Sigmoid colon (tissue), 7 donors: ENCODE measurements around the gene CYSRT1. TPM values are rescaled to one million over a fixed set of nuclear protein-coding genes. Genes with fewer than 3 reads are reported as not detected.

Experiments used
- DNase-seq: peaks from one replicate; pipeline ENCODE4 v3.0.0-alpha.2; 2019
- H3K27ac ChIP-seq, 4 donors: fragments of 200-600 bp; sonication (generic); one replicate each; pipeline ENCODE4 v1.5.1; 2016 to 2019; ENCODE audit warnings: mild to moderate bottlenecking in 1 of 4
- H3K27me3 ChIP-seq, 3 donors: fragments of 200-600 bp; sonication (generic); one replicate each; pipeline ENCODE4 v1.5.1; 2019; ENCODE audit warnings: mild to moderate bottlenecking in 1 of 3
- H3K36me3 ChIP-seq, 4 donors: fragments of 200-600 bp; sonication (generic); one replicate each; pipeline ENCODE4 v1.5.1; 2016 to 2019
- H3K4me1 ChIP-seq, 4 donors: fragments of 200-600 bp; sonication (generic); one replicate each; pipeline ENCODE4 v1.5.1; 2017 to 2019
- H3K4me3 ChIP-seq, 4 donors: fragments of 200-600 bp; sonication (generic); one replicate each; pipeline ENCODE4 v1.5.1; 2017 to 2019; ENCODE audit warnings: mild to moderate bottlenecking in 2 of 4, moderate library complexity in 1 of 4
- H3K9me3 ChIP-seq, 4 donors: fragments of 200-600 bp in 3 of 4; sonication (generic) in 3 of 4; one replicate each; pipeline versions ENCODE4 v1.5.1 to v1.6.1; 2013 to 2019
- CTCF ChIP-seq, 4 experiments: fragments of 450-650 bp in 3 of 4; fragments of 200-600 bp in 1 of 4; IDR thresholded peaks; one replicate each; pipeline ENCODE4 v1.5.1; 2016 to 2019; ENCODE audit warnings: antibody characterized with exemption in 4 of 4, mild to moderate bottlenecking in 3 of 4, moderate library complexity in 2 of 4
- EP300 ChIP-seq, 4 donors: sonication (generic); formaldehyde crosslinking; IDR thresholded peaks; one replicate each; pipeline ENCODE4 v1.6.1; 2017; ENCODE audit warnings: antibody characterized with exemption in 4 of 4
- POLR2A ChIP-seq, 2 donors: fragments of 450-650 bp; IDR thresholded peaks; one replicate each; pipeline ENCODE4 v1.6.1; 2016; ENCODE audit warnings: antibody characterized with exemption in 2 of 2, mild to moderate bottlenecking in 2 of 2, moderate library complexity in 2 of 2
- POLR2AphosphoS5 ChIP-seq, 4 donors: sonication (generic); formaldehyde crosslinking; IDR thresholded peaks; one replicate each; pipeline ENCODE4 v1.6.1; 2017; ENCODE audit warnings: antibody characterized with exemption in 4 of 4
- WGBS, 2 donors: extraction: QIAGEN DNeasy Blood & Tissue Kit; methylation state at CpG; one replicate each; pipeline ENCODE4 v1.1.7; 2013; 5-methylcytosine and 5-hydroxymethylcytosine counted together
- intact Hi-C: fragments of 100-400 bp; cut with DNase I; formaldehyde crosslinking; loops from one replicate; pipeline ENCODE4 v1.15.1; 2023
- polyA plus RNA-seq, 3 donors: library from polyadenylated mRNA; stranded (reverse); fragments of 200-250 nt; gene quantifications; one replicate each; pipeline ENCODE4 v1.2.3, GENCODE V29; 2013
- total RNA-seq, 4 donors: library from RNA; depleted of rRNA; stranded (reverse); fragments of >200 nt; gene quantifications; one replicate each; pipeline ENCODE4 v1.1.0, GENCODE V29; 2016
- donor health status: healthy with polysubstance abuse.
- donor health status: Bipolar disorder and iron deficiency.
- donor health status: healthy.

CYSRT1 gene
- total and polyA plus RNA-seq, 7 donors: 0.33 to 1.2 (median 0.54) TPM; not detected in 4

DNA sequence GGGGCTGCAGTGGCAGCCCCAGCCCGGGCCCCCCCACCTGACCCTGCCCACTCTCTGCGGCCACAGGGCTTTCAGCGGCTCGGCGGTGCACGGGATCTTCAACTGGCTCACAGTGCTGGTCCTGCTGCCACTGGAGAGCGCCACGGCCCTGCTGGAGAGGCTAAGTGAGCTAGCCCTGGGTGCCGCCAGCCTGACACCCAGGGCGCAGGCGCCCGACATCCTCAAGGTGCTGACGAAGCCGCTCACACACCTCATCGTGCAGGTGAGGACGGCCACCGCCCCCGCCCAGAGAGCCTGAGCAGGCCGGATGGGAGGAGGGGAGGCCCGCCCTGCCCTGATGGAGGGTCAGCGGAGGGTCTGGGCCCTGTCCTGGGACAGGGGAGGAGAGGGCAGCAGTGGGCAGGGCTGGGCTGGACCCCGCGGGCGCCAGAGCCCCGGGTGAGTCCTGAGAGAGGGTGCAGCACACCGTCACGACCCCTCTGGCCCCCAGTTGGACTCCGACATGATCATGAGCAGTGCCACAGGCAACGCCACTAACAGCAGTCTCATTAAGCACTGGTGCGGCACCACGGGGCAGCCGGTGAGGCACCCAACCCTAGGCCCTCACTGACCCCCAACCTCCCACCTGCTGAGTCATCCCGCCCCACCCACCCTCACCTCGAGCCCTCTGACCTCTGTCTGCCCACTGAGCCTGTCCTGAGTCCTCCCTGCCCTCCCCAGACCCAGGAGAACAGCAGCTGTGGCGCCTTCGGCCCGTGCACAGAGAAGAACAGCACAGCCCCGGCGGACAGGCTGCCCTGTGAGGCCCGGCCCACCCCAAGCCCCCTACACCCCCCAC, 8.4 kb downstream of the CYSRT1 start:
- H3K27ac ChIP-seq: no peak overlapping the region
- 28 to 79% methylated on average over 40 of the region's 40 CpGs for WGBS, 2 donors
- H3K9me3 ChIP-seq: no peaks in the 10 kb centered on the region
- intact Hi-C loops: no loop called here
- no peak for TF ChIP-seq CTCF (IDR thresholded peaks at IDR 0.05)
- TF ChIP-seq POLR2AphosphoS5 (IDR thresholded peaks at IDR 0.05): no peak
- no peak for TF ChIP-seq POLR2A (IDR thresholded peaks at IDR 0.05)
- TF ChIP-seq EP300 (IDR thresholded peaks at IDR 0.05): no peak
- H3K36me3 ChIP-seq: no peaks in the 10 kb centered on the region
- peaks cover 0 to 26% (median 21%) of the 10 kb centered on the region in 4 donors for H3K4me1 ChIP-seq
- peaks cover 34 to 67% (median 66%) of the 10 kb centered on the region in 3 donors for H3K27me3 ChIP-seq
- H3K4me3 ChIP-seq: no peak overlapping the region
- DNase-seq: no peak

- peaks cover 29 to 59% (median 58%) of the 10 kb centered on the region in 3 donors for H3K27me3 ChIP-seq
- no peak overlapping the region for H3K27ac ChIP-seq
- WGBS, 2 donors: 13 to 61% methylated on average over 40 of the region's 40 CpGs
- no peak overlapping the region for H3K4me3 ChIP-seq
- peaks cover 0 to 34% (median 28%) of the 10 kb centered on the region in 4 donors for H3K4me1 ChIP-seq
- no peaks in the 10 kb centered on the region for H3K36me3 ChIP-seq
- DNase-seq: no peak
- intact Hi-C loops: no loop called here
- TF ChIP-seq POLR2AphosphoS5 (IDR thresholded peaks at IDR 0.05) (no peak), CTCF (IDR thresholded peaks at IDR 0.05) (no peak), EP300 (IDR thresholded peaks at IDR 0.05) (no peak), POLR2A (IDR thresholded peaks at IDR 0.05) (no peak)
- no peaks in the 10 kb centered on the region for H3K9me3 ChIP-seq
These were observed 9.2 kb downstream of the CYSRT1 start for GRCh38 chr9:137234055-137234697.

GRCh38 chr9:137234758-137235423, 9.9 kb downstream of the CYSRT1 start:
- no peak for DNase-seq
- Histone ChIP-seq H3K27ac (no peak overlapping the region), H3K4me3 (no peak overlapping the region), H3K9me3 (no peaks in the 10 kb centered on the region), H3K36me3 (no peaks in the 10 kb centered on the region), H3K4me1 (peaks cover 0 to 41% (median 35%) of the 10 kb centered on the region in 4 donors), H3K27me3 (peaks cover 23 to 52% (median 51%) of the 10 kb centered on the region in 3 donors)
- TF ChIP-seq POLR2AphosphoS5 (IDR thresholded peaks at IDR 0.05): no peak
- no peak for TF ChIP-seq EP300 (IDR thresholded peaks at IDR 0.05)
- no peak for TF ChIP-seq CTCF (IDR thresholded peaks at IDR 0.05)
- TF ChIP-seq POLR2A (IDR thresholded peaks at IDR 0.05): no peak
- intact Hi-C loops: loop anchor here (5.0 kb wide), 1 partner anchor 48 kb away; the partner anchor contains the start of genes ANAPC2 and SSNA1
- WGBS, 2 donors: 72 to 73% methylated on average over 18 of the region's 18 CpGs

- Histone ChIP-seq H3K27me3 (peaks cover 16 to 44% (median 43%) of the 10 kb centered on the region in 3 donors), H3K4me1 (peaks cover 0 to 45% (median 39%) of the 10 kb centered on the region in 4 donors), H3K9me3 (no peaks in the 10 kb centered on the region), H3K4me3 (peak overlapping the region; percentile 18 to 34 (median 25)), H3K27ac (no peak overlapping the region), H3K36me3 (no peaks in the 10 kb centered on the region)
- intact Hi-C loops: loop anchor here (5.0 kb wide), 1 partner anchor 48 kb away; the partner anchor contains the start of genes ANAPC2 and SSNA1
- WGBS, 2 donors: 74 to 75% methylated on average over 35 of the region's 35 CpGs
- TF ChIP-seq POLR2A (IDR thresholded peaks at IDR 0.05) (no peak), EP300 (IDR thresholded peaks at IDR 0.05) (no peak), CTCF (IDR thresholded peaks at IDR 0.05) (no peak), POLR2AphosphoS5 (IDR thresholded peaks at IDR 0.05) (no peak)
- no peak for DNase-seq
These were observed 10.7 kb downstream of the CYSRT1 start for GRCh38 chr9:137235424-137236237.
